Pulmonary artery endothelial cell (primary cell): Measurements from ENCODE around the gene SPRR5. TPM values are rescaled to one million over a fixed set of nuclear protein-coding genes. Genes with fewer than 3 reads are reported as not detected.

ENCODE experiments used
- DNase-seq: peaks from one replicate; pipeline ENCODE4 v3.0.0-alpha.2; 2011; ENCODE audit warnings: low read depth, low spot score
- total RNA-seq: library from RNA; depleted of rRNA; stranded (reverse); fragments of >200 nt; gene quantifications from 2 replicates; pipeline ENCODE4 v1.2.3, GENCODE V29; 2014

SPRR5 gene
- total RNA-seq, result not detected in 2 replicates

DNA sequence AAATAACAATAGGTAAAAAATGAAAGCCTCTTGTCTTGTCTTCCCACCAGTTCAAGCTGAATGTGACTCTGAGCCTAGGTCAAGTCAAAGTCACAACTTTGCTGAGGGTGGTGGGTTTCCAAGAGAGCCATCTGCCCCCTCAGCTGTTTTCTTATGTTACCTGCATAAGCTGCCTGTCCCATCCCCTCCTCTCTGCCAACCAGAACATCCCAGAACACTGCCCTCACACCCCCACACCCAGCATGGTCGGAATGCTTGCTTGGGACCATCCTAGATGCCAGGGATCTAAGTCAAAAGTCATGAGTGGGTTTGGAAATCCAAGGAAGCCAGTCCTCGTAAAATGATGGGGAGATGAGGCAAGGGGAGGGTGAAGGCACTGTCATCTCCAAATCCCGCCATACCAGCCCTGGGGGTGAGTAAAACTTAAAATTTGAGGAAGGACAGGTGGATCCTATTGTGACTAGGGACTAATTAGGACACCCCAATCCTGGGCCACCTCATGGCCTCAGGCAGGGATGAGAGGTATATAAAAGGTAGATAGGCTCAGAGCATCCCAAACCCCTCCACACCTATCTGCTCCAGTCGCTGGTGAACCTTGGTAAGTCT is at the start of gene SPRR5:
TSS of gene SPRR5 (plus strand) at position 556 of the 606 bp plus-strand sequence. CDS start 1,349 bp downstream, outside the sequence.
- DNase-seq, result no peak

DNA sequence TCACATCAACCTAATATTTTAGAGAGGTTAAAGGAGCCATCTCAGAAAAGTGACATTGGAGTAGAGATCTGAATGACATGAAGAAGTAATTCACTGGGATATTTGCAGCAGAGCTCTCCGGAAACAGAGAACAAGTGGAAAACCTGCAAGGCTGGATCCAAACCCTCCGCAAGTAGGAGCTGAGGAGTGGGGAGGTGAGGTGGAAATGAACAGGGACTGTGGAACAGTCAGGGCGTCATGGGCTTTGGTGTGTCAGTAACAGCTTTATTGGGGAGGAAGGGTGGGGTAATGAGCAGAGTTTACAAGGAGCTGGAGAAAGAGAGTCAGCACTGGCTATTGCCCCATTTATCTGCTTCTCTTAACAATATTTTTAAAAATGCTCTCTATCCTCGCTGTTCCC is 48.0 kb upstream of the SPRR5 start:
- no peak for DNase-seq

- DNase-seq, result no peak
Observed at GRCh38 chr1:152899883-152900282, 47.1 kb upstream of the SPRR5 start.

- no peak for DNase-seq
Observed at GRCh38 chr1:152901631-152902030, 45.4 kb upstream of the SPRR5 start.

DNA sequence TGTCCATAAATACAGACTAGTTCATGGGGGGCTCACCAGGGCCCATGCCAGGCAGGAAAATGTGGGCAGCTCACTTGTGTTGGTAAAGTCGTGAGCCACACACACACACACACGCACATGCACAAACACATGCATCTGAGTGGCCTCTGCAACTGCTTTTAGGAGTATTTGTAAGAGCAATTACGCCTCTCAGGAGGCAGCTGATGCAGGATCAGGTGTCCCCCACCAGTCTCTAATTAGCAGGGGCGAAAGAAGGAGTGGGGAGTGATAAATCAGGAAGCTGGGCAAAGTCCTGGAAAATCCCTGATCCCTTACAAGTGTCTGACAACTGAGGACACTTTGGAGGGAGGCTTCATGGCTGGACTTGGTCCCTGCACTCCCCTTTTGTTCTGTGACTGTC is 44.4 kb upstream of the SPRR5 start:
- no peak for DNase-seq

DNA sequence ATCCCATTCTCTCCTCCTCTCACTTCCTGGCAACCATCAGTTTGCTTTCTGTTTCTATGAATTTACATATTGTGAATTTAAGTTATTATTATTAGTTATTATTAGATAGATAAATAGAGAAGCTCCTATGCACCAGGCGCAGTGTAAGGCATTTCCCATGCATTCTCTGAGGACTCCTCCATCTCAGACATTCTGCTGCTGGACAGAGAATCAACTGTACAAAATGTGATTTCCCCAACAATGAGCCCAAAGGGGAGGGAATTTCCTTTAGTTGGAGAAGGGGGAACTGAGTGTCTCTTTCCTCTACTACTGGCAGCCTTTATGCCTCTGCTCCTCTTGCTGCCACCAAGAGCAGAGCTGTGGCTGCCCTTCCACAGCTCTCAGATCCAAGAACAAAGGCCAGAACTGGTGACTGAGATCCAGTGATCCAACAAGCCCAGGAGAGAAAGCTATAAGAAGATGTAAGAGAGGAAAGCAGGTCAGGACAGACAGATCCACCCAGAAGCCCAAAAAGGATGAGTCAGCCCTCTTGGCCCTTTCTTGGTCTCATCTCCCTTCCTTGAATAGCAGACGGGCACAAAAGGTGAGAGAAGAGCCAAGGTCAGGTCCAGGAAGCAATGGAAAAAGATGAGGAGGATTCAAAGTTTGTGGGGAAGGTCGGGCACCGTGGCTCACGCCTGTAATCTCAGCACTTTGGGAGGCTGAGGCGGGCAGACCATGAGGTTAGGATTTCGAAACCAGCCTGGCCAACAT is 42.1 kb upstream of the SPRR5 start:
- DNase-seq, result no peak

GRCh38 chr1:152906023-152906565 is 40.9 kb upstream of the SPRR5 start:
- DNase-seq, result no peak

DNA sequence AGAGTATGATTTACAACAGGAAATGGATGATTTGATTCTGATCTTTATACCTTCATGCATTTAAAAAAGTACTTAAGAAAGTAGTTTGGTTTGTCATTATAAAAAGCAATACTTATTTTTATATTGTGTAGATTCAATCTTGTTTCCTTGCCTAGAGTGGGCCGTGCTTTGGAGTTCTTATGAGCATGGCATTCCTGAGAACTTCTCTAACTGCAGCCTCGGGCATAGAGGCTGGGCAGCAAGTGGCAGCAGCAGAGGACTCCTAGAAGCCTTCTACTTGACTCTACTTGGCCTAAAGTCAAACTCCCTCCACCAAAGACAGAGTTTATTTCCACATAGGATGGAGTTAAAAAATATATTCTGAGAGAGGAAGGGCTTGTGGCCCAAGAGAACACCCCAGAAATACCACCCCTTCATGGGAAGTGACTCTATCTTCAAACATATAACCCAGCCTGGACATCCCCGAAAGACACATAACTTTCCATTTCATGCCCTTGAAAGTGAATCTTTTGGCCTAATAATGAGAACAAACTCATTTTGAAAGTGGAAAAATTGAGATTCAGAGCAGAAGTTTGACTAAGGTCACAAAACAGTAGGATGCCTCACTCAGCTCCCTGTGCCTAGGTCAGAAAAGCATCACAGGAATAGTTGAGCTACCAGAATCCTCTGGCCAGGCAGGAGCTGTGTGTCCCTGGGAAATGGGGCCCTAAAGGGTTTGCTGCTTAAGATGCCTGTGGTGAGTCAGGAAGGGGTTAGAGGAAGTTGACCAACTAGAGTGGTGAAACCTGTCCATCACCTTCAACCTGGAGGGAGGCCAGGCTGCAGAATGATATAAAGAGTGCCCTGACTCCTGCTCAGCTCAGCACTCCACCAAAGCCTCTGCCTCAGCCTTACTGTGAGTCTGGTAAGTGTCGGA is 39.1 kb upstream of the SPRR5 start, which contains the start of gene IVL:
TSS of gene IVL (plus strand) at position 861 of the 916 bp plus-strand sequence. CDS start 1,252 bp downstream, outside the sequence.
- no peak for DNase-seq

- no peak for DNase-seq
Observed at GRCh38 chr1:152909206-152909605, 37.8 kb upstream of the SPRR5 start.

DNA sequence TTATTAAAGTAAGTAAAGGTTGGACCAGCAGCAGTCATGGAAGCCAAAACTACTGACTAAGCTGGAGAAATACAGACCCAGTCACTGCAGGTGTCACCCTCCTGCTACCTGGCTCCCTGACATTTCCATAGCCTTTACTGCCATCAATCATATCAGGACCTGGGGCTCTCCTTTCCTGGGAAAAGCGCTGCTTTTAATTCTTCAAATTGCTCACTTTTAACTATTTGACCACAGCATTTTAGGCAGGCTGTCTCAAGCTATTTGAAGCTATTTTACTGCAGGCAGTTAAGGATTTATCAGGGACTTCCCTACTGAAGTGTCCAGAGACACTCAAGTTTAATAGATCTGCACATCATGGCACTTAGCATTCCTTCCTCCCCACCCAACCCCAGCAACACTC is 34.5 kb upstream of the SPRR5 start:
- DNase-seq, result no peak

DNA sequence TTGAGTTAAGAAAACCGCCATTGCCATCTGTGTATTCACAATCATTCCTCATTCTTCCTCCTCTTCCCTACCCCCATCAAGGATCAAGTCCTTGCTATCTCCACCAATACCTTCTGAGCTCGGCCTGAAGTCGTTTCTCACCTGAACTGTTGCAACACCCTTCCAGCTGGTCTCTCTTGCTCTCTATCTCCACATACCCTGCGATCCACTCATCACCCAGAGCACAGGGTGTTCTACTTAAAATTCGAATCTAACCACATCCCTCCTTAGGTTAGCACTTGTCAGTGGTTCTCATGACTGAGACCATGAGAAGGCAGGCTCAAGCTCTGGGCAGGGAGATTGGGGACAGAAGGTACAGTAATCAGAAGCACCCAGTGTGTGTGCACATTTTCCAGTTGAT is 34.1 kb upstream of the SPRR5 start:
- no peak for DNase-seq

GRCh38 chr1:152917794-152918193 is 29.2 kb upstream of the SPRR5 start:
- DNase-seq, result no peak

GRCh38 chr1:152919071-152919470 is 27.9 kb upstream of the SPRR5 start:
- DNase-seq, result no peak

GRCh38 chr1:152924191-152924590 is 22.8 kb upstream of the SPRR5 start:
- no peak for DNase-seq

DNA sequence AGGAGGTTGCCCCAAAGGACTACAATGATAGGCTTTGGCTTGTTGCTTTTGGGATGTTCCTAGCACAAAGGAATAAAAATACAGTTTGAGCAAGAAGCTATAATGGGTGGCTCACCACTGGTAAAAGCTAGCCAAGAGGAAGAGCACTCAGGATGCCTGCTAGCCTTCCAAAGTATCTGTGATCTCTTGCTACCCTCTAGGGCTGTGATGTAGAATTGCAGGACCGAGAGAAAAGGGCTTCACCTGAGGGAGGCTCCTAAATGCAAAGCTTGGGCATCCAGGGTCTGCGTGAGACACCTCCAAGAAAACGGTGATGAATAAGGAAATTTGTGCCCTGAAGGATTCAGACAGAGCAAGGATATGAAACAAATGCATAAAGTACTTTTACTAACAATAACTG is 20.9 kb upstream of the SPRR5 start:
- DNase-seq, result no peak

GRCh38 chr1:152928671-152929070 is 18.3 kb upstream of the SPRR5 start:
- no peak for DNase-seq

- DNase-seq, result no peak
Observed at GRCh38 chr1:152932170-152932811, 14.7 kb upstream of the SPRR5 start.

- DNase-seq, result no peak
Observed at GRCh38 chr1:152933196-152933595, 13.8 kb upstream of the SPRR5 start.

GRCh38 chr1:152940614-152941013 is 6.4 kb upstream of the SPRR5 start:
- DNase-seq, result no peak

DNA sequence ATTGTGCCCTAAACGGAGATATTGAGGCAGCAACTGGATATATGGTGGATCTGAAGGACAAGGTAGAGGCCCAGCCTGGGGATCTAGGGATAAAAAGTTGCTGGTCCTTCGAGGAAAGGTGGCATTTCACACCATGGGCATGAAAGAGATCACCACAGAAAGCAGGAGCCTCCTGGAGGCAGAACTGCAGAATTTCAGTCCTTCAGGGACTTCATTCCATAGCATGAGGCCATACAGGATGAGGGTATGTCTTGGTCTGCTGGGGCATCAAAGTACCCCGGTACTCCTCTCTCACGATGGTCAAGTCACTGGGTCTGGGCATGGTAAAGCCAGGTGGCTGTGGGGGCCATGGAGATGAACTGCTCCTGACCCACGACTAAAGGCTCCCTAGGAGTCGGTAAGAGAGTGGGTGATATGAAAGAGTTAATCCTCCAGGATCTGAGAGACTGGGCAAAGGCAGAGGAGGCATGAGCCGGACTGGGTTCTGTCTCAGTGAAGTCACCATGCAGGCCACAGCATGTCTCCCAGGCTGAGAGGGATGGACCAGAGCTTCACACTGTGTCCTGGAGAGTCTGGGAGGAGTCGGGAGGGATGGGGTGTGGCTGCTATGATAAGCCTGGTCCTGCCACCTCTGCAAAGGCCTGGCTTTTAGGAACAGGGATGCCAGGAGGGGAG is 5.8 kb upstream of the SPRR5 start:
- DNase-seq, result no peak

DNA sequence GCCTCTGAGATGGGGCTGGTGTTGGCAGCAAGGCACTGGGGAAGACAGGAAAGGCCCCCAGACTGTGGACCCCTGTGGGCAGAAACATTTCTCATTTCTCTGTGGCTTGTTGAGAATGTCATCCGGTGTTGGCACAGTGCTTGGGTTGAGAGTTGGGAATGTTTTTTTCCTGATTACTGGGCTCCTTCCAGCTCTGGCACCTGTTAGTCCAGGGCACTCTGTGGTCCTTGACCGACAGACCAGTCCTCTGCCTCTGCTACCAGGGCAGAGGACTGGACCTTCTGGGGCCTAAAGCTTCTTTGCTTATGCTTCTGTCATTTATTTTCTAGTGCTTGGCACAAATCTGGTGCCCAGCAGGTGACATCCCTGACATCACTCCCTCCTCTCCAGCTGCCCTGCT is 4.8 kb upstream of the SPRR5 start:
- DNase-seq, result no peak
